ENCODE results near the gene DGKH. TPM values are rescaled to one million over a fixed set of nuclear protein-coding genes. Genes with fewer than 3 reads are reported as not detected.
A peak's percentile ranks its signal among the peaks of the same experiment; 100 is the strongest.

DGKH gene
- polyA plus RNA-seq, 1 donor from 2014 or later, result 3.5 TPM

GRCh38 chr13:42041684-42042035 lies 6.8 kb upstream of the DGKH start:
- H3K9me2 ChIP-seq (ENCODE audit: insufficient read depth, low read length), result no peaks in the 10 kb centered on the region
- peaks cover 13% of the 10 kb centered on the region for H3F3A ChIP-seq (ENCODE audit: insufficient read depth, low read length, poor library complexity, severe bottlenecking)
- peaks cover 4% of the 10 kb centered on the region for H3K79me2 ChIP-seq (replicated peaks; ENCODE audit: insufficient read depth, low read length)
- no peak overlapping the region for H3K27ac ChIP-seq (ENCODE audit: low read length)
- H4K20me1 ChIP-seq (ENCODE audit: insufficient read depth), result no peaks in the 10 kb centered on the region
- H3K9ac ChIP-seq (ENCODE audit: low read length), result peak overlapping the region; percentile 77
- H3K4me2 ChIP-seq (ENCODE audit: low read length), result peak overlapping the region; percentile 82
- no peaks in the 10 kb centered on the region for H3K9me3 ChIP-seq (ENCODE audit: low read length)
- no peaks in the 10 kb centered on the region for H3K36me3 ChIP-seq (ENCODE audit: insufficient read depth, low read length)
- TF ChIP-seq, protein P1, sequence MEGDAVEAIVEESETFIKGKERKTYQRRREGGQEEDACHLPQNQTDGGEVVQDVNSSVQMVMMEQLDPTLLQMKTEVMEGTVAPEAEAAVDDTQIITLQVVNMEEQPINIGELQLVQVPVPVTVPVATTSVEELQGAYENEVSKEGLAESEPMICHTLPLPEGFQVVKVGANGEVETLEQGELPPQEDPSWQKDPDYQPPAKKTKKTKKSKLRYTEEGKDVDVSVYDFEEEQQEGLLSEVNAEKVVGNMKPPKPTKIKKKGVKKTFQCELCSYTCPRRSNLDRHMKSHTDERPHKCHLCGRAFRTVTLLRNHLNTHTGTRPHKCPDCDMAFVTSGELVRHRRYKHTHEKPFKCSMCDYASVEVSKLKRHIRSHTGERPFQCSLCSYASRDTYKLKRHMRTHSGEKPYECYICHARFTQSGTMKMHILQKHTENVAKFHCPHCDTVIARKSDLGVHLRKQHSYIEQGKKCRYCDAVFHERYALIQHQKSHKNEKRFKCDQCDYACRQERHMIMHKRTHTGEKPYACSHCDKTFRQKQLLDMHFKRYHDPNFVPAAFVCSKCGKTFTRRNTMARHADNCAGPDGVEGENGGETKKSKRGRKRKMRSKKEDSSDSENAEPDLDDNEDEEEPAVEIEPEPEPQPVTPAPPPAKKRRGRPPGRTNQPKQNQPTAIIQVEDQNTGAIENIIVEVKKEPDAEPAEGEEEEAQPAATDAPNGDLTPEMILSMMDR (IDR thresholded peaks at IDR 0.05; ENCODE audit: poor library complexity, severe bottlenecking), result peak; percentile 54
- TF ChIP-seq RAD21 (conservative IDR thresholded peaks at IDR 0.05), result peak; percentile 18
- TF ChIP-seq SMC3 (conservative IDR thresholded peaks at IDR 0.05; ENCODE audit: poor library complexity), result peak; percentile 58
- no peak for TF ChIP-seq POLR2AphosphoS5 (IDR thresholded peaks at IDR 0.05)
- TF ChIP-seq, protein P2, sequence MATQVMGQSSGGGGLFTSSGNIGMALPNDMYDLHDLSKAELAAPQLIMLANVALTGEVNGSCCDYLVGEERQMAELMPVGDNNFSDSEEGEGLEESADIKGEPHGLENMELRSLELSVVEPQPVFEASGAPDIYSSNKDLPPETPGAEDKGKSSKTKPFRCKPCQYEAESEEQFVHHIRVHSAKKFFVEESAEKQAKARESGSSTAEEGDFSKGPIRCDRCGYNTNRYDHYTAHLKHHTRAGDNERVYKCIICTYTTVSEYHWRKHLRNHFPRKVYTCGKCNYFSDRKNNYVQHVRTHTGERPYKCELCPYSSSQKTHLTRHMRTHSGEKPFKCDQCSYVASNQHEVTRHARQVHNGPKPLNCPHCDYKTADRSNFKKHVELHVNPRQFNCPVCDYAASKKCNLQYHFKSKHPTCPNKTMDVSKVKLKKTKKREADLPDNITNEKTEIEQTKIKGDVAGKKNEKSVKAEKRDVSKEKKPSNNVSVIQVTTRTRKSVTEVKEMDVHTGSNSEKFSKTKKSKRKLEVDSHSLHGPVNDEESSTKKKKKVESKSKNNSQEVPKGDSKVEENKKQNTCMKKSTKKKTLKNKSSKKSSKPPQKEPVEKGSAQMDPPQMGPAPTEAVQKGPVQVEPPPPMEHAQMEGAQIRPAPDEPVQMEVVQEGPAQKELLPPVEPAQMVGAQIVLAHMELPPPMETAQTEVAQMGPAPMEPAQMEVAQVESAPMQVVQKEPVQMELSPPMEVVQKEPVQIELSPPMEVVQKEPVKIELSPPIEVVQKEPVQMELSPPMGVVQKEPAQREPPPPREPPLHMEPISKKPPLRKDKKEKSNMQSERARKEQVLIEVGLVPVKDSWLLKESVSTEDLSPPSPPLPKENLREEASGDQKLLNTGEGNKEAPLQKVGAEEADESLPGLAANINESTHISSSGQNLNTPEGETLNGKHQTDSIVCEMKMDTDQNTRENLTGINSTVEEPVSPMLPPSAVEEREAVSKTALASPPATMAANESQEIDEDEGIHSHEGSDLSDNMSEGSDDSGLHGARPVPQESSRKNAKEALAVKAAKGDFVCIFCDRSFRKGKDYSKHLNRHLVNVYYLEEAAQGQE (IDR thresholded peaks at IDR 0.05; ENCODE audit: borderline replicate concordance), result no peak
- peaks cover 24% of the 10 kb centered on the region for H3K27me3 ChIP-seq (ENCODE audit: insufficient read depth, low read depth, low read length)
- H2AFZ ChIP-seq (ENCODE audit: low read depth, low read length), result peak overlapping the region; percentile 18
- peak overlapping the region; percentile 83 for H3K4me3 ChIP-seq (ENCODE audit: low read length)

DNA sequence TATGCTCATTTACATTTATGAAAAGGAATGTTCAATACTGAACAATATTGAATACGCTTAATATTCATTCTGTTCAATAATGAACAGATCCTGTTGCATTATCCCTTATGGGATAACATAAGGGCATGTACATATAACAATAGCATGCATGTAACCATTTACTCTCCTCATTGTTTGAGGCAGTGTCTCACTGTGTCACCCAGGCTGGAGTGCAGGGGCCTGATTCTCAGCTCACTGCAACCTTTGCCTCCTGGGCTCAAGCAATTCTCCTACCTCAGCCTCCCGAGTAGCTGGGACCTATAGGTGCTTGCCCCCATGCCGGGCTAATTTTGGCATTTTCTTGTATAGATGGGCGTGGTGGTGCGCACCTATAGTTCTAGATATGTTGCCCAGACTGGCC lies 4.8 kb upstream of the DGKH start:
- peaks cover 4% of the 10 kb centered on the region for H3K79me2 ChIP-seq (replicated peaks; ENCODE audit: insufficient read depth, low read length)
- no peaks in the 10 kb centered on the region for H4K20me1 ChIP-seq (ENCODE audit: insufficient read depth)
- no peaks in the 10 kb centered on the region for H3K36me3 ChIP-seq (ENCODE audit: insufficient read depth, low read length)
- peaks cover 44% of the 10 kb centered on the region for H3K27me3 ChIP-seq (ENCODE audit: insufficient read depth, low read depth, low read length)
- H3K4me3 ChIP-seq (ENCODE audit: low read length), result no peak overlapping the region
- no peak overlapping the region for H3K4me2 ChIP-seq (ENCODE audit: low read length)
- TF ChIP-seq SMC3 (conservative IDR thresholded peaks at IDR 0.05; ENCODE audit: poor library complexity), result no peak
- TF ChIP-seq TAF1 (IDR thresholded peaks at IDR 0.05; ENCODE audit: low read depth), result no peak
- no peak for TF ChIP-seq POLR2AphosphoS5 (IDR thresholded peaks at IDR 0.05)
- TF ChIP-seq, protein P2 (IDR thresholded peaks at IDR 0.05; ENCODE audit: borderline replicate concordance), result no peak
- TF ChIP-seq, protein P1 (IDR thresholded peaks at IDR 0.05; ENCODE audit: poor library complexity, severe bottlenecking), result no peak
- no peak for TF ChIP-seq MXI1 (conservative IDR thresholded peaks at IDR 0.05; ENCODE audit: poor library complexity, severe bottlenecking)
- no peak for TF ChIP-seq EP300 (conservative IDR thresholded peaks at IDR 0.05; ENCODE audit: poor library complexity, severe bottlenecking)
- no peak for TF ChIP-seq EZH2 (IDR thresholded peaks at IDR 0.05; ENCODE audit: borderline replicate concordance, insufficient read depth, low read length, poor library complexity, severe bottlenecking)
- TF ChIP-seq RAD21 (conservative IDR thresholded peaks at IDR 0.05), result no peak
- H3F3A ChIP-seq (ENCODE audit: insufficient read depth, low read length, poor library complexity, severe bottlenecking), result peaks cover 13% of the 10 kb centered on the region
- H3K9ac ChIP-seq (ENCODE audit: low read length), result no peak overlapping the region
- no peaks in the 10 kb centered on the region for H3K9me3 ChIP-seq (ENCODE audit: low read length)
- H3K27ac ChIP-seq (ENCODE audit: low read length), result no peak overlapping the region
- no peak overlapping the region for H2AFZ ChIP-seq (ENCODE audit: low read depth, low read length)
- no peaks in the 10 kb centered on the region for H3K9me2 ChIP-seq (ENCODE audit: insufficient read depth, low read length)

Measured in neural cell (in vitro differentiated cells).